H9 (cell line): Measurements from ENCODE around the gene AIMP1. TPM values are rescaled to one million over a fixed set of nuclear protein-coding genes. Genes with fewer than 3 reads are reported as not detected.

ENCODE experiments used
- DNase-seq: peaks from one replicate; pipeline ENCODE4 v3.0.0-alpha.2; 2017
- H2AFZ ChIP-seq: one replicate; pipeline ENCODE4 v1.6.1; 2013; ENCODE audit warnings: mild to moderate bottlenecking, low read length, control low read depth, moderate library complexity
- H2AK5ac ChIP-seq: 2 replicates; pipeline ENCODE4 v1.6.1; 2013; ENCODE audit warnings: low read length, control low read depth, mixed read lengths; ENCODE audit not compliant: insufficient read length
- H2BK120ac ChIP-seq: one replicate; pipeline ENCODE4 v1.6.1; 2013; ENCODE audit warnings: low read depth, mild to moderate bottlenecking, low read length, control low read depth, inconsistent platforms; ENCODE audit not compliant: poor library complexity, severe bottlenecking
- H2BK12ac ChIP-seq: 2 replicates; pipeline ENCODE4 v1.6.1; 2013; ENCODE audit warnings: low read length, control low read depth, mixed read lengths, low read depth; ENCODE audit not compliant: insufficient read length
- H2BK15ac ChIP-seq: 2 replicates; pipeline ENCODE4 v1.6.1; 2013; ENCODE audit warnings: low read depth, low read length, control low read depth
- H2BK20ac ChIP-seq: one replicate; pipeline ENCODE4 v1.6.1; 2013; ENCODE audit warnings: low read depth, mild to moderate bottlenecking, low read length, control low read depth, inconsistent platforms; ENCODE audit not compliant: poor library complexity, severe bottlenecking
- H2BK5ac ChIP-seq: 2 replicates; pipeline ENCODE4 v1.6.1; 2013; ENCODE audit warnings: low read length, control low read depth, mixed read lengths; ENCODE audit not compliant: insufficient read length
- H3K14ac ChIP-seq: 2 replicates; pipeline ENCODE4 v1.6.1; 2013; ENCODE audit warnings: low read length, control low read depth; ENCODE audit not compliant: insufficient read depth
- H3K18ac ChIP-seq: 2 replicates; pipeline ENCODE4 v1.6.1; 2013; ENCODE audit warnings: low read depth, mild to moderate bottlenecking, mixed read lengths, low read length, control low read depth; ENCODE audit not compliant: insufficient read length
- H3K23ac ChIP-seq: 2 replicates; pipeline ENCODE4 v1.6.1; 2013; ENCODE audit warnings: low read length, control low read depth, mixed read lengths, low read depth; ENCODE audit not compliant: insufficient read length
- H3K23me2 ChIP-seq: 2 replicates; pipeline ENCODE4 v1.6.1; 2013; ENCODE audit warnings: low read depth, mild to moderate bottlenecking, mixed read lengths, low read length, control low read depth; ENCODE audit not compliant: insufficient read length, poor library complexity, severe bottlenecking
- H3K27ac ChIP-seq: 2 replicates; pipeline ENCODE4 v1.5.1; 2013; ENCODE audit warnings: low read length, control low read depth, mixed read lengths, low read depth; ENCODE audit not compliant: insufficient read length
- H3K27me3 ChIP-seq: 2 replicates; pipeline ENCODE4 v1.6.1; 2013; ENCODE audit warnings: low read length, control low read depth, inconsistent platforms; ENCODE audit not compliant: insufficient read depth
- H3K4ac ChIP-seq: 2 replicates; pipeline ENCODE4 v1.6.1; 2013; ENCODE audit warnings: low read depth, mild to moderate bottlenecking, control low read depth, inconsistent platforms, low read length, moderate library complexity
- H3K4me1 ChIP-seq: 2 replicates; pipeline ENCODE4 v1.6.1; 2013; ENCODE audit warnings: low read length, control low read depth, inconsistent platforms; ENCODE audit not compliant: insufficient read depth
- H3K4me2 ChIP-seq: 2 replicates; pipeline ENCODE4 v1.6.1; 2013; ENCODE audit warnings: low read length, control low read depth, mixed read lengths; ENCODE audit not compliant: insufficient read length, insufficient read depth
- H3K56ac ChIP-seq: 2 replicates; pipeline ENCODE4 v1.6.1; 2013; ENCODE audit warnings: low read depth, mild to moderate bottlenecking, mixed read lengths, low read length, control low read depth; ENCODE audit not compliant: insufficient read length
- H3K79me1 ChIP-seq: 2 replicates; pipeline ENCODE4 v1.6.1; 2013; ENCODE audit warnings: low read depth, mild to moderate bottlenecking, moderate library complexity, low read length, control low read depth, inconsistent platforms; ENCODE audit not compliant: insufficient read depth, poor library complexity, severe bottlenecking
- H3K79me2 ChIP-seq: 2 replicates; pipeline ENCODE4 v1.6.1; 2013; ENCODE audit warnings: low read length, control low read depth, inconsistent platforms; ENCODE audit not compliant: insufficient read depth
- H3K9ac ChIP-seq: 2 replicates; pipeline ENCODE4 v1.6.1; 2013; ENCODE audit warnings: low read length, control low read depth, mixed read lengths; ENCODE audit not compliant: insufficient read length; ENCODE audit errors: extremely low read depth
- H3K9me3 ChIP-seq: one replicate; pipeline ENCODE4 v1.6.1; 2013; ENCODE audit warnings: low read depth, low read length, inconsistent platforms; ENCODE audit not compliant: control insufficient read depth
- H3T11ph ChIP-seq: one replicate; pipeline ENCODE4 v1.6.1; 2013; ENCODE audit warnings: mild to moderate bottlenecking, low read length, control low read depth, inconsistent platforms
- H4K20me1 ChIP-seq: one replicate; pipeline ENCODE4 v1.6.1; 2013; ENCODE audit not compliant: control insufficient read depth, insufficient read length, insufficient read depth
- H4K5ac ChIP-seq: 2 replicates; pipeline ENCODE4 v1.6.1; 2013; ENCODE audit warnings: low read depth, mild to moderate bottlenecking, mixed read lengths, low read length, control low read depth; ENCODE audit not compliant: insufficient read length
- H4K8ac ChIP-seq: replicated peaks from 2 replicates; pipeline ENCODE4 v1.6.1; 2013; ENCODE audit warnings: low read length, control low read depth, mixed read lengths, low read depth; ENCODE audit not compliant: insufficient read length
- H4K91ac ChIP-seq: 2 replicates; pipeline ENCODE4 v1.6.1; 2013; ENCODE audit warnings: low read depth, mild to moderate bottlenecking, moderate library complexity, mixed read lengths, low read length, control low read depth; ENCODE audit not compliant: insufficient read length
- H3K27ac Mint-ChIP-seq, 3 experiments: 2 replicates in 2 of 3; 3 replicates in 1 of 3; pipeline ENCODE4 v1.8.0; 2020 to 2021; ENCODE audit warnings: mixed read lengths in 3 of 3, mild to moderate bottlenecking in 1 of 3, moderate library complexity in 1 of 3
- H3K27me3 Mint-ChIP-seq: 2 replicates; pipeline ENCODE4 v1.8.0; 2021; ENCODE audit warnings: low read depth, mild to moderate bottlenecking, moderate library complexity, mixed read lengths
- H3K36me3 Mint-ChIP-seq, 3 experiments: 2 replicates in 2 of 3; 3 replicates in 1 of 3; pipeline ENCODE4 v1.8.0; 2020 to 2021; ENCODE audit warnings: low read depth in 3 of 3, mixed read lengths in 3 of 3; ENCODE audit not compliant: insufficient read depth in 1 of 3
- H3K4me1 Mint-ChIP-seq, 2 experiments: 2 replicates each; pipeline ENCODE4 v1.8.0; 2020; ENCODE audit warnings: mixed read lengths in 2 of 2
- H3K4me3 Mint-ChIP-seq, 2 experiments: 2 replicates in 1 of 2; 3 replicates in 1 of 2; pipeline ENCODE4 v1.8.0; 2020 to 2021; ENCODE audit warnings: mild to moderate bottlenecking in 2 of 2, mixed read lengths in 2 of 2, moderate library complexity in 1 of 2
- H3K9me3 Mint-ChIP-seq, 2 experiments: 2 replicates in 1 of 2; 3 replicates in 1 of 2; pipeline ENCODE4 v1.8.0; 2020; ENCODE audit warnings: mild to moderate bottlenecking in 2 of 2, mixed read lengths in 2 of 2, moderate library complexity in 1 of 2
- total RNA-seq: library from RNA; stranded (reverse); gene quantifications from 2 replicates; pipeline ENCODE4 v1.2.1, GENCODE V29; 2021
- TF ChIP-seq, protein P1 (sequence below): fragments of 200-600 bp; sonication (generic); conservative IDR thresholded peaks from 3 replicates; pipeline ENCODE4 v1.8.0; 2021; ENCODE audit warnings: antibody characterized with exemption, mild to moderate bottlenecking

The AIMP1 gene
- total RNA-seq, 1 experiment from 2014 or later: 36.8 TPM

DNA sequence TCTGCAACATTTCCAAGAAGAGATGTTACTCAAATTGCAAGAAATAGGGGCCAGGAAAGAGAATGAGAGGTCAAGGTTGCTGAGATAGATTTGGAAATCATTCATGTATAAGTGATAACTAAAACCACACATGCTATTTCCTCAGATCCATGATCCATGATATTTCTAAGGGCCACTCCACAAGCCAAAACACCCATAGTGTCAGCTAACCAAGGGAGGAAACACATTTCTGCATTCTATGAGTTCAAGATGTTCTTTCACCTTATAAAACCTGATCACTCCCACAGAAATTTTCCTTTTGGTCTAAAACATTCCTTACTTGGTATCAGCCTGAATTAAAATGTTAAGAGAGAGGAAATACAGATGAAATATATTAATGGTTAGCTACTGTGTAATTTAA, 47.6 kb upstream of the AIMP1 start:
- Histone ChIP-seq H3K18ac (no peak overlapping the region), H3K27me3 (no peaks in the 10 kb centered on the region), H2AK5ac (no peak overlapping the region), H4K20me1 (no peaks in the 10 kb centered on the region), H3T11ph (no peak overlapping the region), H3K56ac (no peak overlapping the region), H2BK12ac (no peak overlapping the region), H2BK5ac (no peak overlapping the region), H3K27ac (no peak overlapping the region), H3K79me2 (no peaks in the 10 kb centered on the region), H3K14ac (no peak overlapping the region), H3K4me2 (no peak overlapping the region), H4K8ac (no peak overlapping the region), H2BK20ac (no peak overlapping the region), H2BK15ac (no peak overlapping the region), H3K9ac (no peak overlapping the region), H2BK120ac (no peak overlapping the region), H2AFZ (no peak overlapping the region), H4K5ac (no peak overlapping the region), H3K79me1 (no peaks in the 10 kb centered on the region), H4K91ac (no peak overlapping the region), H3K9me3 (no peaks in the 10 kb centered on the region), H3K4me1 (no peaks in the 10 kb centered on the region), H3K23ac (no peak overlapping the region), H3K4ac (no peak overlapping the region), H3K23me2 (no peaks in the 10 kb centered on the region)
- no peaks in the 10 kb centered on the region for H3K27me3 Mint-ChIP-seq
- TF ChIP-seq, protein P1, sequence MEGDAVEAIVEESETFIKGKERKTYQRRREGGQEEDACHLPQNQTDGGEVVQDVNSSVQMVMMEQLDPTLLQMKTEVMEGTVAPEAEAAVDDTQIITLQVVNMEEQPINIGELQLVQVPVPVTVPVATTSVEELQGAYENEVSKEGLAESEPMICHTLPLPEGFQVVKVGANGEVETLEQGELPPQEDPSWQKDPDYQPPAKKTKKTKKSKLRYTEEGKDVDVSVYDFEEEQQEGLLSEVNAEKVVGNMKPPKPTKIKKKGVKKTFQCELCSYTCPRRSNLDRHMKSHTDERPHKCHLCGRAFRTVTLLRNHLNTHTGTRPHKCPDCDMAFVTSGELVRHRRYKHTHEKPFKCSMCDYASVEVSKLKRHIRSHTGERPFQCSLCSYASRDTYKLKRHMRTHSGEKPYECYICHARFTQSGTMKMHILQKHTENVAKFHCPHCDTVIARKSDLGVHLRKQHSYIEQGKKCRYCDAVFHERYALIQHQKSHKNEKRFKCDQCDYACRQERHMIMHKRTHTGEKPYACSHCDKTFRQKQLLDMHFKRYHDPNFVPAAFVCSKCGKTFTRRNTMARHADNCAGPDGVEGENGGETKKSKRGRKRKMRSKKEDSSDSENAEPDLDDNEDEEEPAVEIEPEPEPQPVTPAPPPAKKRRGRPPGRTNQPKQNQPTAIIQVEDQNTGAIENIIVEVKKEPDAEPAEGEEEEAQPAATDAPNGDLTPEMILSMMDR: no peak
- no peak for DNase-seq
- H3K36me3 Mint-ChIP-seq: 0 out of 7 replicates have a peak, but pooled peaks cover 0 to 2% (median 0%) of the 10 kb centered on the region in 3 experiments
- H3K4me3 Mint-ChIP-seq: no peak overlapping the region
- H3K9me3 Mint-ChIP-seq: no peaks in the 10 kb centered on the region
- no peak overlapping the region for H3K27ac Mint-ChIP-seq
- H3K4me1 Mint-ChIP-seq: peaks cover 4 to 5% of the 10 kb centered on the region in 2 experiments
